Transverse colon (tissue), 4 donors: Measurements from ENCODE around the gene NHERF1.

ENCODE experiments used
- EP300 ChIP-seq: sonication (generic); formaldehyde crosslinking; IDR thresholded peaks from one replicate; pipeline ENCODE4 v1.6.1; 2017; ENCODE audit warnings: antibody characterized with exemption, low read depth
- POLR2A ChIP-seq: fragments of 450-650 bp; IDR thresholded peaks from one replicate; pipeline ENCODE4 v1.6.1; 2016; ENCODE audit warnings: antibody characterized with exemption, mild to moderate bottlenecking, moderate library complexity
- POLR2AphosphoS5 ChIP-seq, 3 donors: sonication (generic); formaldehyde crosslinking; IDR thresholded peaks; one replicate each; pipeline ENCODE4 v1.6.1; 2016; ENCODE audit warnings: antibody characterized with exemption in 3 of 3
- TF ChIP-seq, protein P1 (sequence below), 5 experiments: fragments of 200-600 bp in 3 of 5; fragments of 450-650 bp in 2 of 5; sonication (generic) in 3 of 5; IDR thresholded peaks; 1 replicate in 2 of 5; 2 replicates in 3 of 5; pipeline ENCODE4 v1.5.1; 2016 to 2017; ENCODE audit warnings: antibody characterized with exemption in 5 of 5, inconsistent platforms in 3 of 5, mild to moderate bottlenecking in 2 of 5, moderate library complexity in 1 of 5

DNA sequence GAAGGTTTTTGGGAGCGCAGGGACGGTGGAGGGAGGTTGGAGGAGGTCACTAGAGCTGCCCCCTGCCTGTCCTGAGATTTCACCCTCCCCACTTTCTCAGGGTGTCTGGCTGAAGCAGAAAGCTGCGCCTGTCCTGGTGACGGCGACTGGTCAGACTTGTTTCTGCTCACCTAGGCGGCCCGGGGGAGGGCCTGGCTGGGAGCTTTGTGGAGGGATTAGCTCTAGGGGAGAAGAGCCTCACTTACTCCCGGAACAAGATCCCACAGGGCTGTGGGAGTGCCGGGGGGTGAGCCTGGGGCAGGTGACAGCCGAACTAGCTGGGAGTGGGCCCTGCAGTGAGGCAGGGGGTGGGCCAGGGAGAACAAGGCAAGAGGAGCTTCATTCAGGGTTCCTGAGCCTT is 11.5 kb downstream of the NHERF1 start:
- TF ChIP-seq POLR2A: no peak
- TF ChIP-seq, protein P1, sequence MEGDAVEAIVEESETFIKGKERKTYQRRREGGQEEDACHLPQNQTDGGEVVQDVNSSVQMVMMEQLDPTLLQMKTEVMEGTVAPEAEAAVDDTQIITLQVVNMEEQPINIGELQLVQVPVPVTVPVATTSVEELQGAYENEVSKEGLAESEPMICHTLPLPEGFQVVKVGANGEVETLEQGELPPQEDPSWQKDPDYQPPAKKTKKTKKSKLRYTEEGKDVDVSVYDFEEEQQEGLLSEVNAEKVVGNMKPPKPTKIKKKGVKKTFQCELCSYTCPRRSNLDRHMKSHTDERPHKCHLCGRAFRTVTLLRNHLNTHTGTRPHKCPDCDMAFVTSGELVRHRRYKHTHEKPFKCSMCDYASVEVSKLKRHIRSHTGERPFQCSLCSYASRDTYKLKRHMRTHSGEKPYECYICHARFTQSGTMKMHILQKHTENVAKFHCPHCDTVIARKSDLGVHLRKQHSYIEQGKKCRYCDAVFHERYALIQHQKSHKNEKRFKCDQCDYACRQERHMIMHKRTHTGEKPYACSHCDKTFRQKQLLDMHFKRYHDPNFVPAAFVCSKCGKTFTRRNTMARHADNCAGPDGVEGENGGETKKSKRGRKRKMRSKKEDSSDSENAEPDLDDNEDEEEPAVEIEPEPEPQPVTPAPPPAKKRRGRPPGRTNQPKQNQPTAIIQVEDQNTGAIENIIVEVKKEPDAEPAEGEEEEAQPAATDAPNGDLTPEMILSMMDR (IDR thresholded peaks at IDR 0.05): no peak
- TF ChIP-seq EP300: no peak
- no peak for TF ChIP-seq POLR2AphosphoS5 (IDR thresholded peaks at IDR 0.05)
